ENCODE results near the gene ARMS2. TPM values are rescaled to one million over a fixed set of nuclear protein-coding genes. Genes with fewer than 3 reads are reported as not detected.

Gene ARMS2
- total and polyA plus RNA-seq, 2 donors (not counting 1 experiment from before 2014, with no cell fraction given), result not detected

GRCh38 chr10:122461367-122461728, 6.9 kb downstream of the ARMS2 start, which contains the start of gene HTRA1:
HTRA1 (plus strand) TSS chr10:122461553; CDS start chr10:122461653, 100 bp downstream.
- Histone ChIP-seq H3K4me1 (ENCODE audit: control insufficient read depth, extremely low read depth, insufficient read depth, low read length) (peaks cover 8% of the 10 kb centered on the region), H3K27ac (ENCODE audit: insufficient read depth, low read length) (peak within 1 kb of the TSS; percentile 56), H3K4me3 (replicated peaks in 1 of 4; ENCODE audit: control extremely low read depth in 1 of 4, insufficient read depth in 1 of 4, low read depth in 3 of 4, low read length in 4 of 4) (peak within 1 kb of the TSS; percentile 51 to 89 (median 76)), H3K9me3 (ENCODE audit: control insufficient read depth, insufficient read depth, low read depth, low read length) (no peaks in the 10 kb centered on the region), H3K79me2 (ENCODE audit: control insufficient read depth, insufficient read depth, low read length) (peaks cover 15% of the 10 kb centered on the region), H3K4me2 (ENCODE audit: extremely low read depth, insufficient read depth, low read length) (peak within 1 kb of the TSS; percentile 98), H2AFZ (ENCODE audit: low read length) (peak within 1 kb of the TSS; percentile 7), H3K9ac (ENCODE audit: insufficient read depth, low read length) (peak within 1 kb of the TSS; percentile 69), H3K27me3 (ENCODE audit: control insufficient read depth, insufficient read depth, low read length) (peaks cover 3% of the 10 kb centered on the region), H4K20me1 (ENCODE audit: control insufficient read depth, extremely low read depth, insufficient read depth, low read length) (no peaks in the 10 kb centered on the region), H3K36me3 (ENCODE audit: control insufficient read depth, insufficient read depth, low read length) (no peaks in the 10 kb centered on the region)
- TF ChIP-seq CTCF (conservative IDR thresholded peaks at IDR 0.05 in 1 of 2, IDR thresholded peaks at IDR 0.05 in 1 of 2; ENCODE audit: low read depth in 1 of 2, low read length in 2 of 2) (no peak), EZH2 (IDR thresholded peaks at IDR 0.05; ENCODE audit: low read length, missing control alignments) (no peak)
- peak; percentile 64 to 77 for DNase-seq (ENCODE audit: low read depth in 2 of 2)

DNA sequence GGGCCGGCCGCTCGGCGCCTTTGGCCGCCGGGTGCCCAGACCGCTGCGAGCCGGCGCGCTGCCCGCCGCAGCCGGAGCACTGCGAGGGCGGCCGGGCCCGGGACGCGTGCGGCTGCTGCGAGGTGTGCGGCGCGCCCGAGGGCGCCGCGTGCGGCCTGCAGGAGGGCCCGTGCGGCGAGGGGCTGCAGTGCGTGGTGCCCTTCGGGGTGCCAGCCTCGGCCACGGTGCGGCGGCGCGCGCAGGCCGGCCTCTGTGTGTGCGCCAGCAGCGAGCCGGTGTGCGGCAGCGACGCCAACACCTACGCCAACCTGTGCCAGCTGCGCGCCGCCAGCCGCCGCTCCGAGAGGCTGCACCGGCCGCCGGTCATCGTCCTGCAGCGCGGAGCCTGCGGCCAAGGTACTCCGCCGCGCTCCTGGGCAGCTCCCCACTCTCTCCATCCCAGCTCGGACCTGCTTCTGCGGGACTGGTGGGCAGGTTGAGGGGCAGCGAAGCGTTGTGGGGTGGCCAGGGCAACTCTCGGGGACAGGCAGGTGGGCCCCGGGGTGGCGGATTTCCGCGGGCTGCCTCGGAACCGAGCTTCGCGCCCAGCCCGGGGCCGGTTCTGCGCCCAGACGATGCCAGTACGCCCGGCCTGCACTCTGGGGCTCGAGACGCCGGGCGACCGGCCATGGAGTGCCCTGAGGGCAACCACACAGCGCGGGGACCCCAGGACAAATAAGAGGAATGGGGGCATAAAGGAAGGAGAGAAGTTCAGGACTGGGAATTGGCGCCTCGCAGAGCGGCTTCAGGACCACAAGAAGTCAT, 7.5 kb downstream of the ARMS2 start:
- Histone ChIP-seq H4K20me1 (ENCODE audit: control insufficient read depth, extremely low read depth, insufficient read depth, low read length) (no peaks in the 10 kb centered on the region), H3K4me1 (ENCODE audit: control insufficient read depth, extremely low read depth, insufficient read depth, low read length) (peaks cover 8% of the 10 kb centered on the region), H3K9me3 (ENCODE audit: control insufficient read depth, insufficient read depth, low read depth, low read length) (no peaks in the 10 kb centered on the region), H3K36me3 (ENCODE audit: control insufficient read depth, insufficient read depth, low read length) (no peaks in the 10 kb centered on the region), H3K9ac (ENCODE audit: insufficient read depth, low read length) (peak overlapping the region; percentile 69), H3K27me3 (ENCODE audit: control insufficient read depth, insufficient read depth, low read length) (peaks cover under 1% of the 10 kb centered on the region), H3K27ac (ENCODE audit: insufficient read depth, low read length) (peak overlapping the region; percentile 56), H3K4me2 (ENCODE audit: extremely low read depth, insufficient read depth, low read length) (peak overlapping the region; percentile 98), H2AFZ (ENCODE audit: low read length) (peak overlapping the region; percentile 7), H3K4me3 (replicated peaks in 1 of 4; ENCODE audit: control extremely low read depth in 1 of 4, insufficient read depth in 1 of 4, low read depth in 3 of 4, low read length in 4 of 4) (peak overlapping the region; percentile 51 to 89 (median 76)), H3K79me2 (ENCODE audit: control insufficient read depth, insufficient read depth, low read length) (peaks cover 15% of the 10 kb centered on the region)
- no peak for TF ChIP-seq EZH2 (IDR thresholded peaks at IDR 0.05; ENCODE audit: low read length, missing control alignments)
- no peak for TF ChIP-seq CTCF (conservative IDR thresholded peaks at IDR 0.05 in 1 of 2, IDR thresholded peaks at IDR 0.05 in 1 of 2; ENCODE audit: low read depth in 1 of 2, low read length in 2 of 2)
- peak in 1 of 2 donors; percentile 39 for DNase-seq (ENCODE audit: low read depth in 2 of 2)

- Histone ChIP-seq H3K4me2 (ENCODE audit: extremely low read depth, insufficient read depth, low read length) (peak overlapping the region; percentile 98), H3K27ac (ENCODE audit: insufficient read depth, low read length) (peak overlapping the region; percentile 56), H3K79me2 (ENCODE audit: control insufficient read depth, insufficient read depth, low read length) (peaks cover 15% of the 10 kb centered on the region), H3K4me3 (replicated peaks in 1 of 4; ENCODE audit: control extremely low read depth in 1 of 4, insufficient read depth in 1 of 4, low read depth in 3 of 4, low read length in 4 of 4) (peak overlapping the region; percentile 51 to 89 (median 76)), H3K9me3 (ENCODE audit: control insufficient read depth, insufficient read depth, low read depth, low read length) (no peaks in the 10 kb centered on the region), H3K4me1 (ENCODE audit: control insufficient read depth, extremely low read depth, insufficient read depth, low read length) (peaks cover 8% of the 10 kb centered on the region), H3K9ac (ENCODE audit: insufficient read depth, low read length) (peak overlapping the region; percentile 69), H4K20me1 (ENCODE audit: control insufficient read depth, extremely low read depth, insufficient read depth, low read length) (no peaks in the 10 kb centered on the region), H2AFZ (ENCODE audit: low read length) (peak overlapping the region; percentile 7), H3K36me3 (ENCODE audit: control insufficient read depth, insufficient read depth, low read length) (no peaks in the 10 kb centered on the region), H3K27me3 (ENCODE audit: control insufficient read depth, insufficient read depth, low read length) (no peaks in the 10 kb centered on the region)
- no peak for TF ChIP-seq CTCF (conservative IDR thresholded peaks at IDR 0.05 in 1 of 2, IDR thresholded peaks at IDR 0.05 in 1 of 2; ENCODE audit: low read depth in 1 of 2, low read length in 2 of 2)
- no peak for TF ChIP-seq EZH2 (IDR thresholded peaks at IDR 0.05; ENCODE audit: low read length, missing control alignments)
- peak; percentile 53 to 66 for DNase-seq (ENCODE audit: low read depth in 2 of 2)
These were observed 8.3 kb downstream of the ARMS2 start for GRCh38 chr10:122462533-122463465.
